Stimulated activated naive CD4-positive, alpha-beta T cell treated with Interleukin-2 at 50 U/mL for 16 hours (primary cell): ENCODE measurements around the gene FNDC3B.
"Not testable (repeated sequence)": the region's sequence is repeated elsewhere in the genome, so short reads cannot be mapped to it uniquely, and the experiment has no call there.

Experiments used
- DNase-seq: peaks from one replicate; lab custom pipeline; 2025; lab: John Stamatoyannopoulos, UW

FNDC3B gene

GRCh38 chr3:172367205-172368105 lies 328.1 kb downstream of the FNDC3B start:
- DNase-seq, result no peak

DNA sequence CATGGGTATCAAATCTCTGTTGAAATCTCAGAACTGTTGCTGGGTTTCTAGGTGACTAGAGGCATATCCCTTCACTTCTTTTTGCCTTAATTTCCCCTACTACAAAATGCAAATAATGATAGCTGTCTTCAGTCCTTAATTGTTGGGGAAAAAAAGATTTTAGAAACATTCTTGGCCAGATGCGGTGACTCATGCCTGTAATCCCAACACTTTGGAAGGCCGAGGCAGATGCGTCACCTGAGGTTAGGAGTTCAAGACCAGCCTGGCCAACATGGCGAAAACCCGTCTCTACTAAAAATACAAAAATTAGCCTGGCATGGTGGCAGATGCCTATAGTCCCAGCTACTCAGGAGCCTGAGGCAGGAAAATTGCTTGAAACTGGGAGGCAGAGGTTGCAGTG lies 329.2 kb downstream of the FNDC3B start:
- not testable (repeated sequence) for DNase-seq

DNA sequence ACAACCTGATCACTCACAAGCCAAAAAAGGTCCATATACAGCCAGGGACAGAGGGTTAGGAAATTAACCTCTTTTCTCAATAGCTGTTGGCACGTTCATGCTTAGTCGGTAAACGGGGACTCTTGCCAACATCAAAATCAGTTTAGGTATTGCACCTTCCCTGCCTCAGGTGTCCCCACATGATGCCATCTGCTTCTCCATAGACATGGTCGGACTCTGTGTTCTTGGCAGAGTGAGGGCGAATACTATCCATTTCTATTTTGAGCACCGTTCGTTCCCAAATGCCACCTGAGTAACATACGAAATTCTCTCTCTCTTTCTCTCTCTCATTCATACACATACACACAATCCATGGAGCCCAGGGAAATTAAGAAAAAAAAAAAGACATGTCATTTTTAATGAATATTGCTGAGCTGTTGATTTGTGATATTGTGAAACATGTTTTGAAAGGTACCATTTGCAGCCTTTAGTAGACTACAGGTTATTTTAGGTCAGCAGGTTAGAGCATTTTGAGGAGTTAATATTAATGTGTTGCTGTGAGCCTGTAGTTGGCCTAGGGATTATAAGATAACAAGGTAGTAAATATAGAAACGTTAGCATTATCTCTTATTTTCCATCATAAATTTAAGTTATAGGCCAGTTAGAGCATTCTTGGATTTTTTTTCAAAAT lies 330.3 kb downstream of the FNDC3B start:
- no peak for DNase-seq

DNA sequence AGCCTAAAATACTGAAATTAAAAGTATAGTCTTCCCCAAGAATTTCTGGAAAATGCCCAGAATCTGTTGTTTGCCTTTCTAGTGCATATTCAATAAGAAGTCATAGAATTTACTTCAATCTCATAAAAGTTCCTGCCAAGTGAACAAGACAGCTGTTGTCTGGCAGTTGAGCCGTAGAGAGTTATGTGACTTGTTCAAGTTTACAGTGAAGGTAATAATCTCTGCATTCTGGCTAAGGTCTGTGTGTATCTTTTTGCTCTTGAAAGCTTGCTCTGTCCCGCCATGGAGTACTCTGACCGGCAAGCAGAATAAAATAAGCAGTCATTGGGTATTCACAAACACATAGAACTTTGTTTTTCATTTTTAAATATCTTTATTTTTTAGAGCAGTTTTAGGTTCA lies 331.0 kb downstream of the FNDC3B start:
- no peak for DNase-seq

DNA sequence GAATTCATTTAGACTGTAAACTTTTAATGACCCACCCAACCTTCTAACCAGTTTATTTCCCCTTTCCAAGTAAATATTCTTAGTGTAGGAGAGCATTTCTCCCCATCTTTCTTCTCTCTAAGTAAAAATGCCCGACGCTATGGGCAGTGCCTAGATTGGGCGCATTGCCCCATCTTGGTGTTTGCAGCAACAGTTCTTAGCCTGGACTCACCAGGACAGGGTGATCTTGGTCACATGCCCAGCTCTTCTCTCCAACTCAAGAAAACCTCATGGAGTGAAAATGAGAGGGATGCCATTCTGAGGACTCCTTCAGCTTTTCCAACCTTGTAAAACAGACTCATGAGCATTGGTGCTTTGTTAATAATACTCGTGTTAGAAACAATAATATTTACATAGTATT lies 332.2 kb downstream of the FNDC3B start:
- DNase-seq, result no peak

DNA sequence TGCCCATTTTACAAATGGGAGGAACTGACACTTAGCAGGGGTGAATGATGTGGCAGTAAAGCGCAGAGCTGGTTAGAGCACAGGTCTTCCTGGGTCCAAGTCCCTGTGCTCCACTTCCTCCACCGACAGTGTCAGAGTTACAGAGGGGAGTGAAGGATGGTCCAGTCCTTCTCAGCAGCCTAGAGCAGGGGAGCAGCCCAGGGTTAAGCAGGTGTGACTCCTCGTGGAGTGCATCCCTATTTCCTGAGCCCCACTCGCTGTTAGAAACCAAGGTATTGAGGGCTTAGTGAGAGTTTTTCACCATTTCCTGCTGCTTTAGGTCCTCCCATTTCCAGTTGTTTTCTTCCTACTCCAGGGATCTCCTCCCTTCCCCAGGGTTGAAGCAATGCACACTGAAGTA lies 333.5 kb downstream of the FNDC3B start:
- DNase-seq, result no peak

DNA sequence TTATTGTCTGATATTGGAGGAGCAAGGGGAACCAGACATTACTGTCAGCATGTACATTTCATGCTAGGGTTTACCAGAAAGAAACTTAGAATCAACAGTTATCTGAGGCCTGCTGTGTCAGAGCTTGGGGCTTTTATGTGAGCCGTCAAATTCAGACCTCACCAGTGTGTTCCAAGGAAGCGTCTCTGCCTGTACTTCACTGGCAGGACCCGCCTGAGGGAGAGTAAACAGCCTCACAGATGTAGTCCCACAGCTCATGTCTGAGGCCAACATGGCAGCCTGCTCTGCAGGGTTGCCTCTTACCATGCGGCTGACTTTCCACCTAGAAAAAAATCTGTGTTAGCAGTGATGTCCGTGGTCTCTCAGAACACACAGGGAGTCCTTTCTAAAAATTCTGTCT lies 334.5 kb downstream of the FNDC3B start:
- DNase-seq, result no peak

DNA sequence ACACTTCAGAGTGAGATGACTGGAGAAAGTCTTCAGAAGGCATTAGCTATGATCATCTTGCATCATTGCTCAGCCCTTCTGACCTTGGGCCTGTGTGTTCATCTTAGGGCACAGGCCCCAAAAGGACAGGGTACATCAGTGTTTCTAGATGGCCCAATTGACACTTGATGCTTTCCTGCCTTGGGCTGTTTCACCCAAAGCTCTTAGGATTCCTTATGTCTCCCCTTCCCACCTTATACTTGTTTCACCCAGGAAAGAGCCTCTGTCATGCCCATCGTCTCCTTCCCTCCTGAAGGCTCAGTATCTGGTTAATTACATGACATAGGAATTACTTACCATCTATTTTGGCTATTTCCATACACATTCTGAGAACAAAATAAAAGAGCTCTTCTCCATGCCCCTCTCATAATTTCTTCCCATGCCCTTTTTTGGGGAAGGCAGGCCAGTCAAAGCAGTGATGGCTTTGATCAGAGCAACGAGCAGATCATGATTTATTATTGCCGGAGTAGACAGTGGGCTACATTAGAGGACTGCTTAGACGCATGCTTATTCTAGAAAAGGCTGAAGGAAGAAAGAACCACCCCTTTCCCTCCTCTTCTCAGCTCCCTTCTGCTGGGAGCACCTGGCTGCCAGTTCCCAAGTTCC lies 335.9 kb downstream of the FNDC3B start:
- DNase-seq, result no peak

- no peak for DNase-seq
Measured at GRCh38 chr3:172376402-172376801, 337.0 kb downstream of the FNDC3B start.

- DNase-seq, result no peak
Measured at GRCh38 chr3:172376881-172377280, 337.5 kb downstream of the FNDC3B start.

GRCh38 chr3:172378439-172378838 lies 339.1 kb downstream of the FNDC3B start:
- DNase-seq, result no peak

- no peak for DNase-seq
Measured at GRCh38 chr3:172379372-172379771, 340.0 kb downstream of the FNDC3B start.

DNA sequence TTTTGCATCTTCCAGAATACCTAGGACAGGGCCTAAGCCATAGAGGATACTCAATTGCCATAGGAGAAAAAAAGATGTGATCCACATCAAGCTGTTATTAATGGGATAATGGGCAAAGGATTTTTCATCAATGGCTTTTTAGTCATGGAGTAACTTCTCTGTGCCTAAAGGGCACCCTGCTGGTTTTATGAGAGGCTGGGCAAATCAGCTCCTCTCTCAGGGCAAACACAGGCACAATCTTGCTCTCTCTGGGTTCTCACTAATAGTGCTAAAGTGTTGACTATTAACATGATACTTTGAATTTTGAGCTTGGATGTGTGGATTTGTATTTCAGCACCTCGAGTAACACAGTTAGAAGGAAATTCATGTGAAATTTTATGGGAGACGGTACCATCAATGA lies 341.3 kb downstream of the FNDC3B start:
- DNase-seq, result no peak

DNA sequence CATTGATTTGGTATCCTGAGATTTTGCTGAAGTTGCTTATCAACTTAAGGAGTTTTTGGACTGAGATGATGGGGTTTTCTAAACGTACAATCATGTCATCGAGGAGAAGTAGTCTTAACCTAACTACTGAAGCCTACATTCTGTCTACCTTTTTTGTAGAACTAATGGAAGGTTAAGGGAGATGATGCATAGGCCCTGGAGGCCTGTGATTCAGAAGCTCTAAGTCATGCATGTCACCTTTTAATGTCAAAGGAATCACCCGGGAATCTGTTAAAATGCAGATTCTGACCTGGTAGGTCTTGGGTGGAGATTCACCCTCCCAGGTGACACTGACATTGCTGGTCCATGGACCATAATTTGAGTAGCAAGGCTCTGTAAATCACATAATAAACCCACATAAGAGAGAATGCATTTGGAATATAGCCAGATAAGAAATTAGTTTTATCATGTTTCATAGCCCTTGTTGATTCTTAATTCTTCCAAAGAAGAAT lies 344.0 kb downstream of the FNDC3B start:
- DNase-seq, result no peak

DNA sequence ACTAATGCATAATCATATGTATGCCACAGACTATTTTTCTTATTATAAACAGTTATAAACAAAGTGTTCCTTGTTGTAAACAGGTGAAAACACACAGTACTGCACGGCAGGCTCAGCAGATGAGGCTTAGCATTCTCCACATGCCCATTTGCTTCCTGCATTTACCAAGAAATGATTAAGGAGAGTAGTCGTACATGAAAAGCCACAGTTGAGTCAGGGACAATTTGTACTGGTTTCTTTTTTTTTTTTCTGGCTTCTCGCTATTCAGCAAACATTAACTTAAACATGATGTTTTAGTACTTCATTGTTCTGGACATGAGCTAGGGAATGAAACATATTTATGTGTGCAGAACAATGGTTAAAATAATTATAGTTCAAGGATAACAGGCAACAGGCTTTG lies 345.5 kb downstream of the FNDC3B start:
- DNase-seq, result no peak

DNA sequence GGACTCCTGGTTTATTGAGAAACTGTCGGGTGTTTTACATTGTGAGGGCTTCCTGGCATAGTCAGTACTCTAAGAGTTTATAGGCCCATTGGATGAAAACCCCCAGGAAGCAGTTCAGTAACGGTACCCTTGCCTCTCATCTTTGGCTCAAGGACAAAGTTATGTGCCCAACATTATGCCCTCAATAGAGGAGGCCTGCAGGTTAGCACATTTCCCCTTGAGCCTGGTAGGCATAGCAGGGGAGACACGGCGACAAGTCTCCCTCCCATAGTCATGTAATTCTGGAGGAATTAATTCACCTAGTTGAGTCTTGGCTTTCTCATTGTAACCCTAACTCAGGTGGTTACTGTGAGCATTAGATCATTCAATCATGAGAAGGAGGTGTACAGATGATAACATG lies 348.4 kb downstream of the FNDC3B start:
- no peak for DNase-seq

DNA sequence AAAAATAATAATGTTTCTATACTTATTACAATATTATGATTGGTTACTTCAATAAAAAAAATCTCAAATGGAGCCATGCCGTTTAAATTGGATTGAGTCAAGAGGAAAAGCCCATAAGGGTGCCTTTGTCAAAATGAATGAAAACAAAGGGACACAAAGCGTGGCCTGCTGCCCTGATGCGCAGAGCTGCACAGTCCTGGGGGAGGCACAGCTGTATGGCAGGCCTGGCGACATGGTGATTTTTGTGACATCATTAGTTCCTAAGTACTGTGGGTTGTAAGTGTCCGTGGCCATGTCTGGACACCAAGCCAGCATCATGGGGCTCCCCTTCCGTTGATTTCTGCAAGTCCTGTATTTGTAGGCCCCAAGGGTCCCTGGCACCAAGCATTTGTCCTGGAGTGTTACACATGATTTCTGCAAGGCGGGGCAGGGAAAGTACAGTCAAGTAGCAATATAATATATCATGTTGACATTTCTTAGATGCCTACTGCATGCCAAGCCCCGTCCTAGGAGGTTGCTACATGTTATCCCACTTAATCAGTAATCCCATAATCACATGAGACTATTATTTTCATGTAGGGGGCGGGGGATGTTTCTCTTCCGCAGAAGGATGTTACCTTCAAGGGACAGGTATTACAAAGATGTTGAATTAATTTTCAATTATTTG lies 349.2 kb downstream of the FNDC3B start:
- DNase-seq, result no peak

DNA sequence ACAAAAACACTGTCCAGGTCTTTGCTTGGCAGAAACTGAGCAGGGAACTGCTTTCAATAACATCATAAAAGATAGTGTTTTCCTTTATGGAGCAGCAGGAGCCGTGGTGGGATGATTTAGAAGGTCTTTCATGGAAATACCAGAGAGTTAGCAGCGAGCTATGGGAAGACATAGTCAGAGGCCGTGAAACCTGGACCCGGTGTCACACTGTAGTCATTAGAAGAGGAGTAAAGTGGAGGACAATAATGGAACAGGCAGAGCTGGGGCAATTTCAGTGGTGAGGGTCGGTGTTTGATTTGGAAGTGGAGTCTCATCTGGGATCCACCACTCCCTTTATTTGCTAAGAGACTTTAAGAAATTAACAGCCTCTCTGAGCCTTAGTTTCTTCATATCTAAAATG lies 351.4 kb downstream of the FNDC3B start:
- no peak for DNase-seq

GRCh38 chr3:172391592-172392302 lies 352.4 kb downstream of the FNDC3B start:
- no peak for DNase-seq

DNA sequence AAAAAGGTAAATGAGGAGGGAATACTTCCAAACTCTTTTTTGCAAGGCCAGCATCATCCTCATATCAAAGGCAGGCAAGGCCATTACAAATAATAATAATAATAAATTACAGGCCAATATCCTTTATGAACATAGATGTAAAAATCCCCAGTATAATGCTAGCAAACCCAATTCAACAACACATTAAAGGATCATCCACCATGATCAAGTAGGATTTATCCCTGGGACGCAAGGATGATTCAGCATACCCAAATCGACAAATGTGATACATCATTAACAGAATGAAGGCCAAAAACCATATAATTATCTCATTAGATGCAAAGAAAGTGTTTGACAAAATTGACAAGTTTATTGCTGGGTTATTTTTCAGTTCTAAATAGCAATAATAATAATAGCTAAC lies 355.3 kb downstream of the FNDC3B start:
- no peak for DNase-seq

- DNase-seq, result no peak
Measured at GRCh38 chr3:172396400-172396799, 357.0 kb downstream of the FNDC3B start.
